Glutamatergic neuron (in vitro differentiated cells): ENCODE measurements around the gene ETV6. TPM values are rescaled to one million over a fixed set of nuclear protein-coding genes. Genes with fewer than 3 reads are reported as not detected.

Experiments
- DNase-seq: peaks from one replicate; pipeline ENCODE4 v3.0.0; 2022
- H3K27ac Mint-ChIP-seq: one replicate; pipeline ENCODE4 v1.8.0; 2020; ENCODE audit warnings: mild to moderate bottlenecking, mixed read lengths, inconsistent platforms; ENCODE audit not compliant: unreplicated experiment
- H3K27me3 Mint-ChIP-seq: one replicate; pipeline ENCODE4 v1.8.0; 2020; ENCODE audit warnings: mild to moderate bottlenecking, moderate library complexity, mixed read lengths, inconsistent platforms; ENCODE audit not compliant: unreplicated experiment
- H3K36me3 Mint-ChIP-seq: one replicate; pipeline ENCODE4 v1.8.0; 2020; ENCODE audit warnings: mild to moderate bottlenecking, mixed read lengths, inconsistent platforms; ENCODE audit not compliant: unreplicated experiment
- H3K4me1 Mint-ChIP-seq: one replicate; pipeline ENCODE4 v1.8.0; 2020; ENCODE audit warnings: mild to moderate bottlenecking, low read depth, mixed read lengths, inconsistent platforms; ENCODE audit not compliant: unreplicated experiment
- H3K4me3 Mint-ChIP-seq: one replicate; pipeline ENCODE4 v1.8.0; 2020; ENCODE audit warnings: mild to moderate bottlenecking, mixed read lengths, inconsistent platforms; ENCODE audit not compliant: unreplicated experiment
- H3K9me3 Mint-ChIP-seq: one replicate; pipeline ENCODE4 v1.8.0; 2020; ENCODE audit warnings: mild to moderate bottlenecking, moderate library complexity, mixed read lengths, inconsistent platforms; ENCODE audit not compliant: unreplicated experiment
- total RNA-seq: library from RNA; stranded (reverse); fragmentation: NEBNext Ultra II Directional; extraction: Animal tissue kit (Norgen Biotek cat#: 25700); gene quantifications from one replicate; pipeline ENCODE4 v1.2.1, GENCODE V29; 2021; ENCODE audit not compliant: unreplicated experiment
- TF ChIP-seq, protein P1 (sequence below): fragments of 200-600 bp; sonication (generic); IDR thresholded peaks from one replicate; pipeline ENCODE4 v1.5.0; 2021; ENCODE audit not compliant: partially characterized antibody, unreplicated experiment

ETV6 gene
- total RNA-seq, 1 donor from 2014 or later, result 10.1 TPM

DNA sequence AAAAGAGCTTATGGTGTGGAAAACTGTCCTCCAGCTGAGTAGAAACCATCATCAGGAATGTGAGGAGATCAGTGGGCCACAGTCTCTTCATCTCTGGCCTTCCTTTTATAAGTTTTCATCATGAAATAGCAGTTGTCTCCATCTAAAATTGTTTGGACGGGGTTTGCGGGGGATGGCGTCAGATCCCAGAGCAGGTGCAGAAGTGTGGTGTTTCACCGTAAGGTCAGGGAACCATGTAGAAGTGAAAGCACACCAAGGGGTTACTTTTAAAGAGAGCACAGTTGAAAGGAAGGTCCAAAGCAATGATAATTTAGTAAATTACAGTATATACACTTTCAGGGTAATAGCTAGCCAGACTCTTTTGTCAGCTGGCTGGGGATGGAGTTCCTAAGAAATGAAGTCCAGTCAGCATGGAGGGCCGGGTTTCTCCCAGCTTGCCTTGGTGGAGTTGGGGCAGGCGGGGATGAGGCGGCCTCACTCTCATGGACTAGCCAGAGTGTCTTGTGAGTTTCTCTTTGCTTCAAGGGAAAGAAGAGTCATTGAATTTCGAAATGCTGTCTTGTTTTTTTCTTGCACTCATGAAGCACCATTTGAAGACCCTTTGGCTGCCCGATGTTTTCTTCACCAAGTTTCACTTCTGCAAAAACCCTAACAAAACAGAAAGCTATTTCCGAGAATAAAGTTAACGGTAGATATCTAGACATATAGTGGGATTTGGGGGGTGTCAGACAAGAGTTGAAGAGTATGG, 100.6 kb downstream of the ETV6 start:
- TF ChIP-seq, protein P1, sequence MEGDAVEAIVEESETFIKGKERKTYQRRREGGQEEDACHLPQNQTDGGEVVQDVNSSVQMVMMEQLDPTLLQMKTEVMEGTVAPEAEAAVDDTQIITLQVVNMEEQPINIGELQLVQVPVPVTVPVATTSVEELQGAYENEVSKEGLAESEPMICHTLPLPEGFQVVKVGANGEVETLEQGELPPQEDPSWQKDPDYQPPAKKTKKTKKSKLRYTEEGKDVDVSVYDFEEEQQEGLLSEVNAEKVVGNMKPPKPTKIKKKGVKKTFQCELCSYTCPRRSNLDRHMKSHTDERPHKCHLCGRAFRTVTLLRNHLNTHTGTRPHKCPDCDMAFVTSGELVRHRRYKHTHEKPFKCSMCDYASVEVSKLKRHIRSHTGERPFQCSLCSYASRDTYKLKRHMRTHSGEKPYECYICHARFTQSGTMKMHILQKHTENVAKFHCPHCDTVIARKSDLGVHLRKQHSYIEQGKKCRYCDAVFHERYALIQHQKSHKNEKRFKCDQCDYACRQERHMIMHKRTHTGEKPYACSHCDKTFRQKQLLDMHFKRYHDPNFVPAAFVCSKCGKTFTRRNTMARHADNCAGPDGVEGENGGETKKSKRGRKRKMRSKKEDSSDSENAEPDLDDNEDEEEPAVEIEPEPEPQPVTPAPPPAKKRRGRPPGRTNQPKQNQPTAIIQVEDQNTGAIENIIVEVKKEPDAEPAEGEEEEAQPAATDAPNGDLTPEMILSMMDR, result no peak
- H3K27ac Mint-ChIP-seq, result no peak overlapping the region
- H3K9me3 Mint-ChIP-seq, result peaks cover 1% of the 10 kb centered on the region
- no peak for DNase-seq
- H3K27me3 Mint-ChIP-seq, result no peaks in the 10 kb centered on the region
- H3K4me1 Mint-ChIP-seq, result peaks cover 5% of the 10 kb centered on the region
- no peaks in the 10 kb centered on the region for H3K36me3 Mint-ChIP-seq
- no peak overlapping the region for H3K4me3 Mint-ChIP-seq

DNA sequence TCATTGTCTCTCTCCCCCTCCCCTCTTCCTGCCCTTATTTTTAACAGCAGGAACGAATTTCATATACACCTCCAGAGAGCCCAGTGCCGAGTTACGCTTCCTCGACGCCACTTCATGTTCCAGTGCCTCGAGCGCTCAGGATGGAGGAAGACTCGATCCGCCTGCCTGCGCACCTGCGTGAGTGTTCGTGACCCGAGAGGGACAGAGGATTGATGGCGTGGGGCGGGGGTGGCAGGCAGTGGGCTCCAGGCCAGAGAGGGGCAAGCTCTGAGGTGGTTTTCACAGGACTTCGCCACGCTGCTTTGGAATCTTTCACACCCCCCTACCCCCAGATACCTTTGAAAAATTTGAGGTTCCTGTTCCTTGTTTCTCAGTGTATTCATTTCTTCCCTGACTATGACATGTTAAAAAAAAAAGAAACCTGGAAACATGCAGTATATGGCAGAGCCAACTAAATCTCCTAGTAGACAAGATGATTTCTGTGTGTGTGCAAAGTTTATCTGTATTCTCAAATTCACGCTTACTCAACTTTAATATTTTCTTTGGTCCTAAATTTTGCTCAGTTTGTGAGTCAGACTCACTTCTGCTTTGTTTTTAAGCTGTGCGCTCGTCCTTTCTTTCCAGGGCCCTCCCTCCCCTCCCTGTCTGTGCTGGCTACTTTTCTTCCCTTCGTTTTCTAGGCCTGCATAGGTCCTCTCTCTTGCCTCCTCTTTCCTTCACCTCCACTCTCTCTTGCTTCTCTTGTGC, 103.1 kb downstream of the ETV6 start:
- Mint-ChIP-seq H3K36me3 (no peaks in the 10 kb centered on the region), H3K4me1 (peaks cover 5% of the 10 kb centered on the region), H3K27ac (no peak overlapping the region), H3K4me3 (no peak overlapping the region), H3K27me3 (no peaks in the 10 kb centered on the region), H3K9me3 (peaks cover 1% of the 10 kb centered on the region)
- TF ChIP-seq, protein P1, result no peak
- DNase-seq, result no peak

DNA sequence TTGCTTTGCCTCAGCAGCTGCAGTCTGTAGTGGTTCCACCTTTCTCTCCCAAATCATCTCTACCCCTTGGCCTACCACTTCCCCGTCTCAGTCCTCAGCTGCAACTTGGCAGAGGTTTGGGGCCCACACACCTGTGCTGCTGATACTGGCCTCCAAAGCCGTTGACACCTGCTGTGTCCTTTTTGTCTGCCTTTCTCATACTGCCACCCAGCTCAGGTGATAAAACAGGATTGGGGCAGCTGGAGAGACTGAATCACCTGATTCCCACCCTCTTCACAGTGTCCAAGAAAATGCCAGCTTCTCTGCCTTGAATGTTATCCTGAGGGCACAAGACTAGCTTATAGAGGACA, 103.7 kb downstream of the ETV6 start:
- no peaks in the 10 kb centered on the region for H3K27me3 Mint-ChIP-seq

DNA sequence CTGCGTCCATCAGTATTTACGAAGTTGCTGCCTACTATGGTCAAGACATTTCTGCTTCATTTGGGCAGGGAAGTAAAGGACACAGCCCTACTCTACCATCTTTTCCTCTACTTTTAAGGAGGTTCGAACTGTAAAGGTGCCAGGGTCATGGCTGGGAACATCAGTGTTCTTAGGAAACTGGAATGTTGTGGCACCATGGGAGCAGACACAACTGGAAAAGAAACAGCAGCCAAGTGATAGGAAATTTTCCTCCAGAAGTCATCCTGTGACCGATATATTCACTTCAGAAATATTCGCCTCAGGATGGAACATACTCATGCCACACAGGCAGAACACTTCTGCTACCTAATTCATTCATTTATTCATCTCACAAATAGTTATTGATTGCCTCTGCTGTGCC, 104.4 kb downstream of the ETV6 start:
- Mint-ChIP-seq H3K27ac (no peak overlapping the region), H3K27me3 (no peaks in the 10 kb centered on the region), H3K4me3 (no peak overlapping the region), H3K36me3 (no peaks in the 10 kb centered on the region), H3K4me1 (peaks cover 7% of the 10 kb centered on the region), H3K9me3 (peaks cover 1% of the 10 kb centered on the region)
- TF ChIP-seq, protein P1, result no peak
- no peak for DNase-seq

More for the DNA sequence above, 103.7 kb downstream of the ETV6 start:
- DNase-seq, result no peak
- no peak overlapping the region for H3K4me3 Mint-ChIP-seq
- peaks cover 1% of the 10 kb centered on the region for H3K9me3 Mint-ChIP-seq
- no peaks in the 10 kb centered on the region for H3K36me3 Mint-ChIP-seq
- peaks cover 5% of the 10 kb centered on the region for H3K4me1 Mint-ChIP-seq
- TF ChIP-seq, protein P1, result no peak
- no peak overlapping the region for H3K27ac Mint-ChIP-seq

DNA sequence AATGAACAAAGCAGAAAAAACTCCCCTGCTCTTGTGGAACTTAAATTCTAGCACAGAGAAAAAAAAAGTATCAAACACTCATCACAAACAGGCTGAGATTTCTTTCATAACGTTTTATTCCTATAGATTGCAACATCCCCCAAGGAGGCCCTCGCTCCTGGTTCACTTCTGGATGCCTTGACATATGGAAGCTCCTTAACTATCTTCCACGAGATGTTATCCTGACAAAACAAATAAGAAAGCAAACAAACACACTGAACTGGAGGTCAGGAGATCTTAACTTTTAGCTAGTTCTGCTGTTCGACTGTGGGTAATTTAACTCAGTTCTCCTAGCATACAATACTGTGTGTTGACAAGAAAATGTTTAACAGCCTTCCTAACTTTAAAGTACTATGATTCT, 104.8 kb downstream of the ETV6 start:
- no peak overlapping the region for H3K27ac Mint-ChIP-seq
- no peaks in the 10 kb centered on the region for H3K27me3 Mint-ChIP-seq

More for the DNA sequence above, 104.8 kb downstream of the ETV6 start:
- Mint-ChIP-seq H3K4me3 (no peak overlapping the region), H3K4me1 (peaks cover 3% of the 10 kb centered on the region), H3K36me3 (no peaks in the 10 kb centered on the region), H3K9me3 (peaks cover 1% of the 10 kb centered on the region)
- TF ChIP-seq, protein P1, result no peak
- DNase-seq, result no peak
